Measurements from ENCODE around the gene HINT2.

DNA sequence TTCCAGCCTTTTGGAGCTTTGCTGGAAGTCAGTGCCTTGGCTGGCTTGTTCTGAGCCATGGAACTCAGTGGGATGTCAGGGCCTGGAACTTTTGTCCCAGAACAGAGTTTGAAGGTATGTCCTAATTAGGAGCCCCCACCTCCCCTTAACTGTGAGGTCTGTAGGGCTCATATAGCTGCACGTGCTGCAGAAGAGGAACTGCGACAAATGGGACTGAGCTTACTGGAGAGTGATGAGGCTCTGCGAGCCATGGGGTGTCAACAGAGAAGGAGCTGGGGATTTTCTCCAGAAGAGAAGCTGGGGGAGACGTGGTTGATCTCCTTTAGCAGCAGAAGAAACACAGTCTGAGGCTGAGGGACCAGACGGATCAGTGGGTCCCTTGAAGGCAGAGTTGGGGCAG is 25.1 kb upstream of the HINT2 start:
- TF ChIP-seq, protein P1, sequence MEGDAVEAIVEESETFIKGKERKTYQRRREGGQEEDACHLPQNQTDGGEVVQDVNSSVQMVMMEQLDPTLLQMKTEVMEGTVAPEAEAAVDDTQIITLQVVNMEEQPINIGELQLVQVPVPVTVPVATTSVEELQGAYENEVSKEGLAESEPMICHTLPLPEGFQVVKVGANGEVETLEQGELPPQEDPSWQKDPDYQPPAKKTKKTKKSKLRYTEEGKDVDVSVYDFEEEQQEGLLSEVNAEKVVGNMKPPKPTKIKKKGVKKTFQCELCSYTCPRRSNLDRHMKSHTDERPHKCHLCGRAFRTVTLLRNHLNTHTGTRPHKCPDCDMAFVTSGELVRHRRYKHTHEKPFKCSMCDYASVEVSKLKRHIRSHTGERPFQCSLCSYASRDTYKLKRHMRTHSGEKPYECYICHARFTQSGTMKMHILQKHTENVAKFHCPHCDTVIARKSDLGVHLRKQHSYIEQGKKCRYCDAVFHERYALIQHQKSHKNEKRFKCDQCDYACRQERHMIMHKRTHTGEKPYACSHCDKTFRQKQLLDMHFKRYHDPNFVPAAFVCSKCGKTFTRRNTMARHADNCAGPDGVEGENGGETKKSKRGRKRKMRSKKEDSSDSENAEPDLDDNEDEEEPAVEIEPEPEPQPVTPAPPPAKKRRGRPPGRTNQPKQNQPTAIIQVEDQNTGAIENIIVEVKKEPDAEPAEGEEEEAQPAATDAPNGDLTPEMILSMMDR (IDR thresholded peaks at IDR 0.05; ENCODE audit: low read depth, low read length) = no peak
- TF ChIP-seq EZH2phosphoT487 (IDR thresholded peaks at IDR 0.05; ENCODE audit: low read depth) = no peak

All from OCI-LY3 (cell line).